Testis (tissue), 2 donors: ENCODE measurements around the gene TWIST1.

ENCODE experiments used
- POLR2A ChIP-seq: fragments of 450-650 bp; IDR thresholded peaks from one replicate; pipeline ENCODE4 v1.6.1; 2017; ENCODE audit warnings: antibody characterized with exemption, mild to moderate bottlenecking, moderate library complexity
- TF ChIP-seq, protein P1 (sequence below), 3 experiments: fragments of 450-650 bp in 2 of 3; fragments of 200-600 bp in 1 of 3; sonication (generic) in 1 of 3; IDR thresholded peaks; one replicate each; pipeline ENCODE4 v1.5.1; 2016 to 2019; ENCODE audit warnings: antibody characterized with exemption in 3 of 3, mild to moderate bottlenecking in 2 of 3, moderate library complexity in 1 of 3

DNA sequence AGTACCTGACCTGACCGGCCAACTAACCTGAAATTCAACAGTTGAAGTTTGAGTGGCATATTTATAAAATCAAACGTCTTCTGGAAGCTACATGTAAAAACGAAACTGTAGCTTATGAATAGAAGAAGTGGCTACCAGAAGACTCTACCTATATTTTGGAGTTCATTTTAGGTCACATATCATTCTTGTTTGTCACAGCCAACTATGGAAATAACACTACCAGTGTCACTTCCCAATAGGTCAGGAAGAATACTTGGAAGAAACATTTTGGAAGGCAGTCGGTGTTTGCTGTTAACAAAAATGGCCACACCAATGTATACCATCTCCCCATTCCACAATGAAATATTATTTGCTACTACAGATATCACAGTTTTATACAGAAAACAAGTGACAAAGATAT lies 12.6 kb downstream of the TWIST1 start:
- TF ChIP-seq, protein P1, sequence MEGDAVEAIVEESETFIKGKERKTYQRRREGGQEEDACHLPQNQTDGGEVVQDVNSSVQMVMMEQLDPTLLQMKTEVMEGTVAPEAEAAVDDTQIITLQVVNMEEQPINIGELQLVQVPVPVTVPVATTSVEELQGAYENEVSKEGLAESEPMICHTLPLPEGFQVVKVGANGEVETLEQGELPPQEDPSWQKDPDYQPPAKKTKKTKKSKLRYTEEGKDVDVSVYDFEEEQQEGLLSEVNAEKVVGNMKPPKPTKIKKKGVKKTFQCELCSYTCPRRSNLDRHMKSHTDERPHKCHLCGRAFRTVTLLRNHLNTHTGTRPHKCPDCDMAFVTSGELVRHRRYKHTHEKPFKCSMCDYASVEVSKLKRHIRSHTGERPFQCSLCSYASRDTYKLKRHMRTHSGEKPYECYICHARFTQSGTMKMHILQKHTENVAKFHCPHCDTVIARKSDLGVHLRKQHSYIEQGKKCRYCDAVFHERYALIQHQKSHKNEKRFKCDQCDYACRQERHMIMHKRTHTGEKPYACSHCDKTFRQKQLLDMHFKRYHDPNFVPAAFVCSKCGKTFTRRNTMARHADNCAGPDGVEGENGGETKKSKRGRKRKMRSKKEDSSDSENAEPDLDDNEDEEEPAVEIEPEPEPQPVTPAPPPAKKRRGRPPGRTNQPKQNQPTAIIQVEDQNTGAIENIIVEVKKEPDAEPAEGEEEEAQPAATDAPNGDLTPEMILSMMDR (IDR thresholded peaks at IDR 0.05) = no peak
- TF ChIP-seq POLR2A = no peak
